Neural cell (in vitro differentiated cells): ENCODE measurements around the gene C1orf21.

Source experiments
- EZH2 ChIP-seq: fragments of 200-600, 300-800 bp; shearing (Covaris generic), sonication (generic); IDR thresholded peaks from 2 replicates; pipeline ENCODE4 v1.6.1; 2014; ENCODE audit warnings: antibody characterized with exemption, low read length, borderline replicate concordance, mild to moderate bottlenecking; ENCODE audit not compliant: insufficient read depth, poor library complexity, severe bottlenecking
- POLR2AphosphoS5 ChIP-seq: IDR thresholded peaks from 2 replicates; pipeline ENCODE4 v1.6.1; 2012

DNA sequence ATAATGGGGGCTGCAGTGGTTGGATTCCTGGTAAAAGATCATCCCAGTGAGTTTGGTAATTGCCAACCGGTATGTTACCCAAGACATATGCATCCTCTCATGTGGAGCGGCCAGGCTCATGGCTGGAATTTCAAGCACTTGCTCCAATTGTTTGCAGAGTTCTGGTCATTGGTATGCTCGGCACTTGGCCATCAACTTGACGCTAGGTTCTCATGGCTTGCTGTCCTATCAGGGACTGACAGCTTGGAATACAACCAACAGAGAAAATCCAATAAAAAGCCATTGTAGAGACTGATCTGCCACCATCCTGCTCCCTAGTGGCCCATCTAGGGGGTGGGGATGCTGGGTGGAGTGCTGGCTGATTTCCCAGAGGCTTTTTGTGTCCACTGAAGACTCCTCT lies 247.0 kb downstream of the C1orf21 start:
- no peak for TF ChIP-seq EZH2
- TF ChIP-seq POLR2AphosphoS5: no peak
